Adrenal gland (tissue), 5 donors: ENCODE measurements around the gene AKAP13.

Experiments
- CTCF ChIP-seq, 6 experiments: fragments of 450-650 bp in 4 of 6; fragments of 200-600 bp in 2 of 6; sonication (generic) in 1 of 6; IDR thresholded peaks; 1 replicate in 5 of 6; 2 replicates in 1 of 6; pipeline versions ENCODE4 v1.5.1 to v1.8.0; 2016 to 2021; ENCODE audit warnings: antibody characterized with exemption in 6 of 6, mild to moderate bottlenecking in 2 of 6, moderate library complexity in 1 of 6
- POLR2A ChIP-seq, 2 donors: fragments of 450-650 bp; IDR thresholded peaks; one replicate each; pipeline ENCODE4 v1.6.1; 2017; ENCODE audit warnings: antibody characterized with exemption in 2 of 2, mild to moderate bottlenecking in 2 of 2, moderate library complexity in 1 of 2
- donor health status: DM: no; HTN: no; CAD: no.

- TF ChIP-seq CTCF (IDR thresholded peaks at IDR 0.05) = no peak
- TF ChIP-seq POLR2A (IDR thresholded peaks at IDR 0.05) = no peak
Observed at GRCh38 chr15:85782064-85782463, 401.7 kb downstream of the AKAP13 start.
